ENCODE data around the gene ZNF473.

ZNF473 gene

DNA sequence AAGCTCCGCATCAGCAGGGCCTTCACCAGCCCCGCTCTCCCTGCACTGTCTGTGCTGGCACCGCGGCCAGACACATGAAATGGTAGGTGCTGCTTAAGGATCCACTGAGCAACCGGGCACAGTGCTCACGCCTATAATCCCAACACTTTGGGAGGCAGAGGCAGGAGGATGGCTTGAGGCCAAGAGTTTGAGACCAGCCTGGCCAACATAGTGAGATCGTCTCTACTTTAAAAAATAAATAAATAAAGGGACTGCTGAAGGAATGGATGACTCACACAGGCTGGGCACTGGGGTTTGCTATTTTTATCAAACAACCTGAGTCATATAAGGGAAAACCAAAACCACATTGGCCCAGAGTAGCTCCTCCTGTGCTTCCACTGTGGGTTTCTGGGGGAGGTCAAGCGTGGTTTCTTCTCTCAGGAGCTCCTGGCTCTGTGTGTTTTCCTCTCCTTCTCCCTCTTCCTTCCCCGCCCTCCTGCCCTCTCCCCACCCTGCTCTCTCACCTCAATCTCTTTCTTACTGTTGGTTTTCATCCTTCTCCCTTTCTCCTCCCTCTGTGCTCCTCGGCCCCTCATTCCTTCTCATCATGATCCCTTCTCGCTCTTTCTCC is 21.9 kb upstream of the ZNF473 start:
- peak; percentile 72 for DNase-seq

DNA sequence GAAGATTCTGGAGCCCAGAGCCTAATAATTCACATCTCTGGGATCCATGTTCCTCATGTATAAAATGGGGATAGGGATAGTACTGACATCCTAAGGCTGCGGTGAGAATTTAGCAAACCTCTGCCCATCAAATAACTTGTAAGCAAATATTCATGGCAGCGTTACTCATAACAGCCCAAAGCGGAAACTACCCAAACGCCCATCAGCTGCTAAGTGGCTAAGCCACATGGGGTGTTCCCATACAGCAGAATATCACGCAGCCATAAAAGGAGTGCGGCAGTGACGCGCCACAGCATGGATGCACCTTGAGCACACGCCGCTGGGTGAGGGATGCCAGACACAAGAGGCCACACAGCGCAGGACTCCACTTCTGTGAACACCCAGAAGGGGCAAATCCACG is 20.4 kb upstream of the ZNF473 start:
- no peak for DNase-seq

DNA sequence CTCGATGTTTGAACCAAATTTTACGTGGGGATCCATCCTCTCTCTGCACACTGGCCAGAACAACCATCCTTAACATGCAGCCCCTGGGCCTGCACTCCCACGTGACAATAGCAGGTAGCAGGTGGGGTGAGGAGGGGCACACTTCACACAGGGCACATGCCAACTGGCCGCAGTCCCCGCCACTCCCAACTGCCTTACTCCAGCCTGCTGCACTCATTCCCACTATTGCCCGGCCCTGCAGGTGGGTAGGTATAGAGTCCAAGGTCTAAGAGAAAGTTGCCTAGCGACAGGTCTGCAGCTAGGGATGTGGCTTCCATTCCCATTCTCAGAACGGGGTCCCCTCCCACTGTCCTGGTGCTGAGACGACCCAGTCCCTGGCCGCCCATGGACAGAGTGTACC is 18.6 kb upstream of the ZNF473 start:
- DNase-seq, result no peak

DNA sequence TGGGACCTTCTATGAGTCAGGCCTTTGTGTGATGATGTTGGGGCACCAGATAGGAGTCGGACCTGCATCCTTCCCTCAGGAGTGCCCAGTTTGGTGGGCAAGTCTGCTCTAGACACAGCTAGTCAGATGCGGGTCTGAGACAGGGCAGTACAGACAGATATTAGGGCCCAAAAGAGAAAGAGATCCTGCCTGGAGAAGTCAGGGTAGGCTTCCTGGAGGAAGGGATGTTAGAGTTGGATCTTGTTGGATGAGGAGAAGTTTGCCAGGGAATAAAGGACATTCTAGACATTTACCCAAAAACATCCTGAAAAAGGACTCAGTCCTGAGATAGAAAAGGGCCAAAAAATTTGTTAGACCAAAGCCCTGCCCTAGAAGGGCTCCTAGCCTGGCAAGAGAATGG is 17.9 kb upstream of the ZNF473 start:
- no peak for DNase-seq

DNA sequence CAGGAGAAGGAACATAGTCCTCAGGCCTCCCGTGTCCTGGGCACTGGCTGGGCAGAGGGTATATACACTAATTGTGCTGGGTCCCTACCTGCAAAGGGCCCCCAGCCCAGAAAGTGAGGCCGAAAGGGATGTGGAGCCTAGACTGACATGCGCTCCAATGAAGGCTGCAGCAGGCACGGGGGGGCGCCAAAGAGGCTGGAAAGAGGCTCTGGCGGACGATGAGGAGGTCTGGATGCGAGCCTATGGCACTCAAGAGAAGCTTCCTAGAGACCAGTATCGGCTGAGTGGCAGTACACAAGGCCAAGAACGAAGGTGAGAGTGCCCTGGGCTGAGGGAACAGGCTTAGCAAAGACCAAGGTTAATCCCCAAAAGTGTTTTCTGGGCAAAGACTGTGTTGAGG is 17.3 kb upstream of the ZNF473 start:
- DNase-seq, result peak; percentile 32

DNA sequence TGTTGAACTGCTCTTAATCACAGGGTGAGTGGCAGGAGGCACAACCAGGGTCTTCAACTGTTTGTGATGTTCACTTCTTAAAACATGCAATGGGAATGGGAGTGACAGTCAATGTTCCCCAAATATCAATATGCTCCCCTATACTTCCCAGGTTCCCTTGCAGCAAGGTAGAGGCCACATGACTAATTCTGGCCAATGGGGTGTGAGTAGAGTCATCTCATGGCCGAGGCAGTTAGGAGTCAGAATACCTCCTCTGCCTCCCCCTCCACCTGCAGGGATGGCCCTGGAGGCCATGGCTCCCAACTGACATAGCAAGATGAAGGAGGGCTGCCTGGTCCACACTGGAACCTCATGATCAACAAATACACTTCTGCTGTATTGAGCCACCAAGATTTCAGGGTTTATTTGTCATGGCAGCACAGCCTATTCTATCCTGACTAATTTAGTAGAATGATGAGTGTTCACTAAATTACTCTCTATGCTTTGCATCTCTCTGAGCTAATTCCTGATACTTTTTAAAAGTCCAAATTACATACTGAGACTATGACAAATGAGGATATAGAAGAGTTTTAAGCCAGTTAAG is 9.5 kb upstream of the ZNF473 start:
- DNase-seq, result no peak

DNA sequence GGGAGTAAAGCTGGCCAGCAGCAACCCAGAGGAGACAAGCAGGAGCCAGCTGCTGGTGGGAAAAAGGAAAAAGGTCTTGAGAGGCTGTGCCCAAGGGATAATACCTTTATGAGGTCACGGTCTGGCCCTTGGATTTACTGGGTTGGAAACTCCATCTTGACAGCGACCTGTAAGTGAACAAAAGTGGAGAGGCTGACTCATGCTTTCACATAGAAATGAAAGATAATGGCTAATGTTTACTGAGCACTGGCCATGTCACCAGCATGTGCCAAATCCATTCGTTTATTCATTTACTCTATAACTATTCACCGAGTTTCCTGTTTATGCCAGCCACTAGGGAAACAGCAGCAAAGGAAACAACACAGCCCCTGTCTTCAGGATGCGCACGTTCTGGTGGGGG is 5.3 kb upstream of the ZNF473 start:
- no peak for DNase-seq

DNA sequence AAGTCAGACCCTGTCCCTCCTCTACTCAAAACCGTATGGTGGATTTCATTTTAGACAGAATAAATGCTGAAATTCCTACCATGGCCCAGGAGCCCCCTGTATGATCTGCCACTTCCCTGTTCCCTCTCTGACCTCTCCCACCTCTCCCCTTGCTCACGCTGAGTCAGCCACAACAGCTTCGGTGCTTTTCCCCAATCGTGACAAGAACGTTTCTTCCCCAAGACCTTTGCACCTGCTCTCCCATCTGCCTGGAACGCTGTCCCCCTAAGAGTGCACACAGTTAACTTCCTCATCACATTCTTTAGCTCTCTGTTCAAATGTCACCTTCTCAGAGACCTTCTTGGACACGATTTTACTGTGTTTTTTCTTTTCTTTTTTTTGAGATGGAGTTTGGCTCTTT is 3.0 kb upstream of the ZNF473 start:
- no peak for DNase-seq

DNA sequence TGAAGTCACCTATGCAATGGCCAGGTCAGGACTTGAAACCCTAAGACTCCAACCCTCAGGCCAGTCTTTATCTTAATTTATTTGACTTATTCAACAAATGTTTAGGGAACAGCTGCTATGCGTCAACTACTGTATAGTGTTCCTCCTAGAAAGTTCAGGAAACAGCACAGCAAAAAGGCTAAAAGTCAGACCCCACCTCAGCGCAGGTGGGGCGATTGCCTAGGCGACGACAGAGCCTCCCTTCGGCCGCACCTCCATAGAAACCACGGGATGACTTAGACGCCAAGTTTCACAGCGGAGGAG is 1.1 kb upstream of the ZNF473 start:
- DNase-seq, result no peak

DNA sequence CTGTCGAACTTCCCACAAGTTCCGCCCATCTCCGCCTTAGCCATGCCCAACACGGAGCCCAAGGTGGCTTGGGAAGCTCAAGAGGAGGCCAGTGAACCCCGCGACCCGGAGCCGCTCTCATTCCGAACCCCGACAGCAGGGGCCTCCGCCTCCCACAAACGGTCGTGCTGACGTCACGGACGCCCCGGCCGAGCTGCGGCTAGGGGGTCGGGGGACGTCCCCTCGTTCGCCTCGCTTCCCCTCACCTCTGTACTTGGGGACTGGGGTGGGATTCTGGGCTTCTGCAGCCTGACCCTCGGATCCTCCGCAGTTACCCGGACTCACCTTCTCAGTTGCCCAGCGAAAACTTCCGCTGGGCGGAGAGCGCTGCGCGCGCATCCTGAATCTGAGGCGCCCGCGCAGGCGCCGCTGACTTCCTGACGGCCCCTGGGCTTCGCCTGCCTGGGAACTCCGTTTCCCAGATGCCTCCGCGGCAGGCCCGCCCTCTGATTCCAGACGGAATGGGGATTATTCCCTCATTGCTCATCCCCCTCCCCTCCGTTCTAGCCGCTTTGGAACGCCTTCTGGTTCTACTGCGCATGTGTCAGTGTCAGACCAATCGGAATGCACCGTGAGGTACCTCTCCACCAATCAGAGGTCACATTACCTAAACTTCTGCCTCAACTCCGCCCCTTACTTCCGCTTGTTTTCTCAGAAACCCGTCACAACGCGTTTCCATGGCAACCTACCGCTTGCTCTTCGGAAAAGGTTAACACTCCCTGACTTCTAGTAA is 597 bp upstream of the ZNF473 start, which contains the start of gene VRK3:
Gene VRK3, minus strand, starts transcription at position 351 of the 772 bp plus-strand sequence. CDS start 9,210 bp downstream, outside the sequence.
- DNase-seq, result peak; percentile 100

DNA sequence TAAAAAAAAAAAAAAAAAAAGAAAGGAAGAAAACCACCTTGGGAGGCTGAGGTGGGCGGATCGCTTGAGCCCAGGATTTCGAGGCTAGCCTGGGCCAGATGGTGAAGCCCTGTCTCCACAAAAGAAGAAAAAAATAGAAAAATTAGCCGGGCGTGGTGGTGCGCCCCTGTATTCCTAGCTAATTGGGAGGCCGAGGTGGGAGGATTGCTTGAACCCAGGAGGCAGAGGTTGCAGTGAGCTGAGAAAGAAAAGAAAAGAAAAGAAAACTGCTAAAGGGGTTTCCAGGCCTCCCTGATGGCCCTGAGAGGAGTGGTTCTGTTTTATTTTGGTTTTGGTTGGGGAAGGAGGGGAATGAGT is 723 bp downstream of the ZNF473 start:
- no peak for DNase-seq

DNA sequence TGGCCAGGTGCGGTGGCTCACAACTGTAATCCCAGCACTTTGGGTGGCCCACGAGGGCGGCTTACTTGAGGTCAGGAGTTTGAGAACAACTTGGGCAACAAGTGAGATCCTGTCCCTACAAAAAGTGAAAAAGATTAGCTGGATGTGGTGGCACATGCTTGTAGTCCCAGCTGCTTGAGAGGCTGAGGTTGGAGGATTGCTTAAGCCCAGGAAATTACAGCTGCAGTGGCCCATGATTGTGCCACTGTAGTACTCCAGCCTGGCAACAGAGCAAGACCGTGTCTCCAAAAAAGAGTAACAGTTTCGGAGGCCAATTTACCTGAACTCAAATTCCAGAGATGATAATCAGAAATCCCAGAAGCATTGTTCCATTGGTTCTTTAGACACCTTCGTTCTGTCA is 4.4 kb downstream of the ZNF473 start:
- no peak for DNase-seq

DNA sequence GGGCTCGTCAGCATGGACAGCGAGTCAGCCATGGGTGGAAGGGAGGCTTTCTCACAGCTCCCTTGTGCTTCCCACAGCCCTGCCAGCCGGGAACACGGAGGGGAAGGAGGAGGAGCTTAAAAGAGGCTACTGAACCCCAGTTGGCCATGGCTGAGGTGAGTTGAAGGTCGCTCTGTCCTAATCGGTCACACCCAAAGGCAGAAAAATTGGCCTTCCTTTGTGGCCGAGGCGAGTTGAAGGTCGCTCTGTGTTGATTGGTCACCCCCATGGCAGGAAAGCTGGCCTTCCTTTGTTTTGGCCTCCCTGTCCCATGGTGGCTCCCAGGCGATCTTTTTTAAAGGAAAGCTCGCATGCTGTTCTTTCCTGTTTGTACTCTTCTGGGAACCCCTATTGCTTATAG is 5.1 kb downstream of the ZNF473 start:
- DNase-seq, result no peak

DNA sequence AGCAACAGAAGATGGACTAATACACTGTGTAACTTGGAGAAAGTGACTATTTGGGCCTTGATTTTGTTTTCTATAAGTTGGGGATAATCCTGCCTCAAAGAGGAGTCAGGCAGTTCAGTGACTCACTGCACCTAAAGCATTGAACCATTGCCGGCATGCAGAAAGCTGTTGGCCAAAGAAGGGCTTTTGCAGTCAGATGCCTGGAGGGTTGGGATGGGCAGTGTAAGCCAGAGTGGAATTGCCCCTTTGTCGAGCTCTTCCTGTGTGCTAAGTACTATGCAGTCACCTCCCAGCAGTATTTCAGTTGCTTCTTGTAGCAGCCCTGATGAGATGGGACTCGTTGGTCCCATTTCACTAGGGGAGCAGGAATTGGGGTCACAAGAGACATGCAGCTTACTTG is 11.1 kb downstream of the ZNF473 start:
- no peak for DNase-seq

DNA sequence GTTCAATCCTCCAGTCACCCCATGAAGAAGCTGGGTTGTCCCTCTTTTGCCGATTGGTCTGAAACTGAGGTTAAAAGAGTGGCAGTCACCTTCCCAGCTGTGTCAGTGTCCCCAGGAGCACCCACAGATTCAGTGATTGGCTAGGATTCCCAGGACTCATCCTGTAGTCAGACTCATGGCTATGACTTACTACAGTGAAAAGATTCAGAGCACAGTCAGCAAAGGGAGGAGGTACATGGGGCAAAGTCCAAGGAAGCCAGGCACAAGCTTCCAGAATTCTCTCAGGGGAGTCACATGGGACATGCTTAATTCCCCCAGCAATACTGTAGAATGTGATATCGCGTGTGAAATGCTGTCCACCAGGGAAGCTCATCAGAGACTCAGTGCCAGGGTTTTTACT is 14.2 kb downstream of the ZNF473 start:
- DNase-seq, result no peak

DNA sequence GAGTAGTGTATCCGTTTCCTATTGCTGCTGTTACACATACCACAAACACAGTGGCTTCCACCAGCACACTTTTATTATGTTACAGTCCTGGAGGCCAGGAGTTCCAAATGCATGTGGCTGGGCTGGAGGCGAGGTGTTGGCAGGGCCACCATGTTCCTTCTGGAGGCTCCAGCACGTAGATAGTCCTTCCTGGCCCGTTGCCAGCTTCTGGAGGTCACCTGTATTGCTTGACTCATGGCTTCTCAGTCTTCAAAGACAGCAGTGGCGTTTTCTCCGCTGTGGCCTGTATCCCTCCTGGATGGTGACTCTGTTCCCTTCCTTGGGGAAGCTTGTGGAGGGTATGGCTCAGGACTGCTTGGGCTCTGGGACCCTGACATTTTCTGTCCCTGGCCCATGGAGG is 15.2 kb downstream of the ZNF473 start:
- no peak for DNase-seq

DNA sequence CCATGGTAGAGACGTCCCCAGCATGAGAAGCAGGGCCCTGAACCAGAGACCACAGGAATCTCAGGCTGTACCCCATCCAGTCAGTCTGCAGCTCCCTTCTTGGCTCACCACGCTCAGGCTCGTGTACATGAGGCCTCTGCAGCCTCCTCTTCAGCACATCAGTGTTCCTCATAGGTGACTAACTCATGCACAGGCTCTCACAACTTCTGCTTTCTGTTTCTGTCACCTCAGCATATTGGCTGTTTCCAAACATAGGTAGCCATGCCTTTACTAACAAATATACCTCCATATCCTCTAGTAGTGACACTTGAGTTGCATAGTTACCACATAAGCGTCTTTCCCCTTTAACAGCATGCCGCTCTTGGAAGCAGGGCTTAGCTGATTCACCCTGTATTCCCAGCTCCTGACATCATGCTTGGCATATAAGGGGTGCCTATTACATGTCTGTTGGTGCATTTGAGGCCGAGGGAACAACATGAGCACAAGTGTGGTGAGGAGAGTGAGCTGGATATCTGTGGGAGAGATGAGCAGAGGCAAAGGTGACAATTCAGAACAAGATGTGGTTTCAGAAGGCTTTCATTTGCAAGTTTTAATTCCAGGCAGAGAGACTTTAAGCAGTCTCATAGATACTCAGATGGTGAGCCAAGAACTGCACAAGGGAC is 16.7 kb downstream of the ZNF473 start:
- no peak for DNase-seq

DNA sequence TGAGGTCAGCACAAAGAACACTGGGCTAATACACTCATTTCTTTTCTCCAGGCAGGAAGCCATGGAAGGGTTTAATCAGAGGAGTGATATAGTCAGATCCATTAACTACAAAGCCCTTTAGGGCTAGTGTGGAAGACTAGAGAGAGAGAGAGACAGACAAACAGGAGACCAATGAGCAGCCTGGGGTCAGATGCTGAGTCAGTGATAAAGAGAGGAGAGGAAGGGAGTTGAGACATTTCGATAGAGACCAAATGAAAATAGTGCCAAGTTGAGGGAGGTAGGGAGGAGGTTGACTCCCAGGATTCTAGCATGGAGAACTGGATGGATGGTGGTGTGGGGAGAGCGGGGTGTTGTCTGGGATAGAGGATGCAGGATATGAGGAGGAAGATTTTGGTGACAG is 18.2 kb downstream of the ZNF473 start:
- DNase-seq, result no peak

DNA sequence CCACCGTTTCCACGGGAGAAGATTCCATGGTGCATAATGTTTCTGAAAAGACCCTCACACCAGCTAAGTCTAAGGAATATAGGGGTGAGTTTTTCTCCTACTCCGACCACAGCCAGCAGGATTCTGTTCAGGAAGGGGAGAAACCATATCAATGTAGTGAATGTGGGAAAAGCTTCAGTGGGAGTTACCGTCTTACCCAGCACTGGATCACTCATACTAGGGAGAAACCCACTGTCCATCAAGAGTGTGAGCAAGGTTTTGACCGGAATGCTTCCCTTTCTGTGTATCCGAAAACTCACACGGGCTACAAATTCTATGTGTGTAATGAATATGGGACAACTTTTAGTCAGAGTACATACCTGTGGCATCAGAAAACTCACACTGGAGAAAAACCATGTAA is 19.1 kb downstream of the ZNF473 start:
- DNase-seq, result no peak

DNA sequence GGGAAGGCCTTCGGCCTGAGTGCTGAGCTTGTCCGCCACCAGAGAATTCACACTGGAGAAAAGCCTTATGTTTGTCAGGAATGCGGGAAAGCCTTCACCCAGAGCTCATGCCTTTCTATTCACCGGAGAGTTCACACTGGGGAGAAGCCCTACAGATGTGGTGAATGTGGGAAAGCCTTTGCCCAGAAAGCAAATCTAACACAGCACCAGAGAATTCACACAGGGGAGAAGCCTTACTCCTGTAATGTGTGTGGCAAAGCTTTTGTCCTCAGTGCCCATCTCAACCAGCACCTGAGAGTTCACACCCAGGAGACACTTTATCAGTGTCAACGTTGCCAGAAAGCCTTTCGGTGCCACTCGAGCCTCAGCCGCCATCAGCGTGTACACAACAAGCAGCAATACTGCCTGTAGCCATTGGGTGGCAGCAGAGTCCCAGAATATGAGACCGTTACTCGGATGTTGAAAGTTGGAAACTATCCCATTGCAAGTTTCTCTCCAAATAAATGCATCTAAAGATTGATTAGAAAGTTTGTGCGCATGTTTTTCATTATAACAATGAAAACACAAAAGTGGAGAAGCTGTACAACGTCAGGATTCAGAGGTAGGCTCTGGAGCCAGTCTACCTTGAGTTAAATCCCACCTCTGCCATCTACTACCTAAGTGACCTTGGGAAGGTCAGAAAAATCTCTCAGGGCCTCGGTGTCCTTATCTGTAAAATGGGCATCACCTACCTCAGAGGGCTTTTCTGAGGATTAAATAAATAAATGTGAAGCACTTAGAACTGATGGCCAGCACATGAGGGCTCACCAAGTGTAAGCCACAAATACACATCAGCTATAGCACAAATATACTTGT is 21.1 kb downstream of the ZNF473 start:
- DNase-seq, result peak; percentile 46

DNA sequence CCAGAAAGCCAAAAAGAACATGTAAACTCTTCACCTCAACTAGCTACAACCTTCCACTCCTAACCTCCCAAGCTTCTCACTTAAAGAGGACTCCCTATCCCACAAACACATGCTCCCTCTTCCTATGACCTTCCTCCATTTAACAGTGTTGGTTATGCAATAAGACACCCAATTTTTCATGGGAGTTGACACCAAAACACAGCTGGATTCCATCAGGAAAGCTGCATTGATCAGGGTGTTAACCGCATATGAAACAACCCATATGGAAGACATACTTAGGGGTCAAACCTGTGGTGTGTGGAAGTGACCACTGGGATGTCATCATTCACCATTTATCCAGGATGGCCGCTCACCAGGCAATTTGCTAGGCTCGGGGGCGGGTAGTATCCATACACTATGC is 21.9 kb downstream of the ZNF473 start:
- DNase-seq, result no peak

DNA sequence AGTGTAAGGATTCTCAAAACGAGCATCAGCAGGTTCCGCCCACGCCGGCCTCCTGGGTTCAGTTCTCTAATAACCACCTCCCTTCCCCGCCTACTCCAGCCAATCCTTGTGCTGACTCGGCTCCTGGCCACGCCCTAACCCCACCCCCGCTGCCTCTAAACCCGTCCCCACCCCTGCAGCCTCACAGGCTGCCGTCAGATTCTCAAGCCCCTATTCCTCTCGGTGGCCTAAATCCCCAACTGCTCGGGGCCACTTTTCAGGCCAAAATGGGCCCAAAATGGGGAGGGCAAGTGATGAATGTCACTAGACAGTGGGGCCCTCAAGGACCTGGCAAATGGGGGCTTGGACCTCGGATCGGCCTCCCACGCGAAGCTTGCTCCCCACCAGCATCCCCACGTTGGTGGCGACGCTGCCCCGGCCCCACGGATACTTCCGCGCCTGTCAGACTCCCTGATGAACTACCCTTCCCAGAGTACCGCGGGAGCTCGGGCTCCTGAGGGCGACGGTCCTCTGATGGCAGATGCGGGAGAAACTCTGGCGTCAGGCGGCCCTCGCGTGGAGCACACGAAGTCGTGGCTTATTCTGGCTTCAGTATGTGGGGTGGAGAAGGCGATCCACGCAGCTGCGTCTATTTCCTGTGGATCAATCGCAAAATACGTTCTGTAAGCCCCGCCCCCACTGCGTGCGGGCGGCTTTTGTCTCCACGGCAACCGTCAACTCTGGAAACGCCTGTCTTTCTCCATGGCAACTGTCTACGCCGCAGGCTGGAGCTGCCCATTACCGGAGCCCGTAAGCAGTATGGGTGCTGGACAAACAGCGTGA is 24.8 kb downstream of the ZNF473 start:
- DNase-seq, result peak; percentile 63

Measured in hematopoietic multipotent progenitor cell treated with erythropoietin and hydrocortisone succinate and interleukin-3 and kit ligand, for 8 days (in vitro differentiated cells).